GM12878 (cell line): ENCODE data around the gene NIPAL1. TPM values are rescaled to one million over a fixed set of nuclear protein-coding genes. Genes with fewer than 3 reads are reported as not detected.

Experiments used
- ATAC-seq: fragments of 200-7000 bp; cut with Tn5 transposase; 3 replicates; pipeline ENCODE4 v1.9.1; 2020; ENCODE audit warnings: mild to moderate bottlenecking, moderate library complexity
- BruUV-seq: library from RNA; stranded (reverse); fragments of 400-500 nt; replicated peaks from 2 replicates; lab custom pipeline; 2021; lab: Mats Ljungman, UMichigan
- CTCF ChIA-PET: fragments of 300-600 bp; sonication (Branson Sonifier 250); formaldehyde crosslinking; extraction: SDS; loops from one replicate; lab custom pipeline; 2021; ENCODE audit warnings: inconsistent platforms; lab: Yijun Ruan, JAX
- POLR2A ChIA-PET: fragments of 350-600 bp; formaldehyde crosslinking; extraction: SDS; loops from one replicate; lab custom pipeline; 2021; ENCODE audit warnings: inconsistent platforms; lab: Charles Lee
- RAD21 ChIA-PET: fragments of 300-600 bp; sonication (Branson Sonifier 250); formaldehyde crosslinking; loops from one replicate; lab custom pipeline; 2023; ENCODE audit warnings: antibody characterized with exemption; ENCODE audit not compliant: unreplicated experiment; lab: Charles Lee
- SMC1A ChIA-PET: fragments of 300-600 bp; sonication (Branson Sonifier 250); formaldehyde crosslinking; loops from one replicate; lab custom pipeline; 2023; ENCODE audit not compliant: unreplicated experiment, uncharacterized antibody; lab: Charles Lee
- DNase-seq: peaks from one replicate; pipeline ENCODE4 v3.0.0-alpha.2; 2011; ENCODE audit warnings: low read depth, low spot score
- FAIRE-seq: peaks from 3 replicates; lab custom pipeline; 2011; peaks lifted over from hg19 to GRCh38; lab: Jason Lieb, UNC
- H2AFZ ChIP-seq: 2 replicates; pipeline ENCODE4 v1.6.0; 2011; ENCODE audit warnings: low read depth, low read length, control low read depth; ENCODE audit not compliant: control insufficient read depth
- H3K27ac ChIP-seq: 2 replicates; pipeline ENCODE4 v1.5.1; 2011; ENCODE audit warnings: control low read depth; ENCODE audit not compliant: control insufficient read depth, insufficient read depth
- H3K27me3 ChIP-seq, 2 experiments: replicated peaks in 1 of 2; 2 replicates each; pipeline versions ENCODE4 v1.6.0 to v1.6.1; 2011; ENCODE audit warnings: low read length in 1 of 2; ENCODE audit not compliant: control insufficient read depth in 2 of 2, insufficient read depth in 2 of 2
- H3K36me3 ChIP-seq, 2 experiments: 2 replicates each; pipeline ENCODE4 v1.5.1; 2011; ENCODE audit warnings: low read length in 1 of 2; ENCODE audit not compliant: control insufficient read depth in 2 of 2, insufficient read depth in 2 of 2
- H3K4me1 ChIP-seq: 2 replicates; pipeline ENCODE4 v1.6.1; 2011; ENCODE audit warnings: mild to moderate bottlenecking, low read length, moderate library complexity, mixed read lengths; ENCODE audit not compliant: control insufficient read depth, insufficient read depth
- H3K4me2 ChIP-seq: 2 replicates; pipeline ENCODE4 v1.6.0; 2011; ENCODE audit warnings: control low read depth; ENCODE audit not compliant: control insufficient read depth, insufficient read depth
- H3K4me3 ChIP-seq: fragments of 200-600 bp; sonication (generic); 2 replicates; pipeline ENCODE4 v1.5.1; 2016
- H3K79me2 ChIP-seq: 2 replicates; pipeline ENCODE4 v1.6.0; 2011; ENCODE audit warnings: low read length; ENCODE audit not compliant: control insufficient read depth, insufficient read depth
- H3K9ac ChIP-seq: 2 replicates; pipeline ENCODE4 v1.8.0; 2011; ENCODE audit warnings: low read length, control low read depth, mixed read lengths; ENCODE audit not compliant: control insufficient read depth, insufficient read depth
- H3K9me3 ChIP-seq: replicated peaks from 3 replicates; pipeline ENCODE4 v1.5.1; 2011; ENCODE audit warnings: mild to moderate bottlenecking, low read length; ENCODE audit not compliant: control insufficient read depth, insufficient read depth
- H4K20me1 ChIP-seq: 2 replicates; pipeline ENCODE4 v1.6.0; 2011; ENCODE audit not compliant: control insufficient read depth, insufficient read depth
- CBX3 ChIP-seq: fragments of 200-600 bp; sonication (generic); IDR thresholded peaks from 2 replicates; pipeline ENCODE4 v1.6.1; 2016; ENCODE audit warnings: low read depth, borderline replicate concordance
- CEBPZ ChIP-seq: fragments of 150-350 bp; IDR thresholded peaks from 2 replicates; pipeline ENCODE4 v1.6.1; 2016; ENCODE audit warnings: low read depth, low read length
- FOXM1 ChIP-seq: IDR thresholded peaks from 2 replicates; pipeline ENCODE4 v1.6.1; 2012; ENCODE audit warnings: low read depth, mild to moderate bottlenecking, inconsistent platforms, low read length, moderate library complexity
- MEF2B ChIP-seq: fragments of 450-650 bp; IDR thresholded peaks from 2 replicates; pipeline ENCODE4 v1.6.1; 2018; ENCODE audit warnings: mild to moderate bottlenecking, moderate library complexity; ENCODE audit not compliant: partially characterized antibody, poor library complexity, severe bottlenecking
- NKRF ChIP-seq: fragments of 450-650 bp; conservative IDR thresholded peaks from 2 replicates; pipeline ENCODE4 v1.6.1; 2017; ENCODE audit warnings: mild to moderate bottlenecking, moderate library complexity
- RELA ChIP-seq: fragments of 450-650 bp; IDR thresholded peaks from 2 replicates; pipeline ENCODE4 v1.8.0; 2014; ENCODE audit warnings: borderline replicate concordance; ENCODE audit not compliant: partially characterized antibody
- RUNX3 ChIP-seq: IDR thresholded peaks from 2 replicates; pipeline ENCODE4 v1.6.1; 2012; ENCODE audit warnings: low read length, inconsistent platforms
- STAT1 ChIP-seq: fragments of 450-650 bp; conservative IDR thresholded peaks from 2 replicates; pipeline ENCODE4 v1.6.1; 2014; ENCODE audit warnings: antibody characterized with exemption, mild to moderate bottlenecking
- TAF1 ChIP-seq: IDR thresholded peaks from 2 replicates; pipeline ENCODE4 v1.6.1; 2011; ENCODE audit warnings: mild to moderate bottlenecking, low read depth, low read length, borderline replicate concordance
- TCF12 ChIP-seq: IDR thresholded peaks from 2 replicates; pipeline ENCODE4 v1.6.1; 2011; ENCODE audit warnings: low read depth, mild to moderate bottlenecking, low read length
- USF2 ChIP-seq: IDR thresholded peaks from 2 replicates; pipeline ENCODE4 v1.6.1; 2011; ENCODE audit warnings: low read depth, low read length, improper control_type of control experiment, borderline replicate concordance
- ZNF592 ChIP-seq: fragments of 450-650 bp; IDR thresholded peaks from 2 replicates; pipeline ENCODE4 v1.6.1; 2017; ENCODE audit warnings: mild to moderate bottlenecking, moderate library complexity
- WGBS: methylation state at CpG from one replicate; pipeline ENCODE4 v1.1.6; 2016; ENCODE audit warnings: low lambda C conversion rate; ENCODE audit not compliant: insufficient replicate concordance, insufficient coverage; ENCODE audit errors: missing lambda C conversion rate; 5-methylcytosine and 5-hydroxymethylcytosine counted together
- in situ Hi-C: fragments of 300-500 bp; cut with MboI; formaldehyde crosslinking; loops from 9 replicates; pipeline ENCODE4 v1.14.3; 2018; ENCODE audit warnings: mixed read lengths
- intact Hi-C: fragments of 100-400 bp; cut with micrococcal nuclease; formaldehyde crosslinking; loops from one replicate; pipeline ENCODE4 v1.14.2; 2022; ENCODE audit not compliant: unreplicated experiment
- polyA plus RNA-seq, 11 experiments: library from polyadenylated mRNA; depleted of rRNA in 4 of 11; unstranded in 6 of 11; stranded (reverse) in 5 of 11; fragments of >200 nt; fragmentation: Nextera tagmentation in 4 of 11; fragmentation: Illumina TruSeq in 1 of 11; extraction: Ambion mirVana in 4 of 11; extraction: Trizol in 1 of 11; gene quantifications; 1 replicate in 1 of 11; 2 replicates in 10 of 11; pipeline versions ENCODE4 v1.2.1 to v1.2.3, GENCODE V29; 2011 to 2016; ENCODE audit warnings: inconsistent platforms in 2 of 11, missing spikeins in 2 of 11, low read depth in 1 of 11
- total RNA-seq, 4 experiments: library from RNA; depleted of rRNA in 3 of 4; stranded (reverse); fragments of >200 nt in 3 of 4; fragmentation: Illumina TruSeq in 1 of 4; extraction: Trizol in 1 of 4; gene quantifications; 2 replicates each; pipeline versions ENCODE4 v1.2.1 to v1.2.3, GENCODE V29; 2013 to 2021

Gene NIPAL1
- total and polyA plus RNA-seq, 10 of the 15 experiments (the other 5 are each of a cell fraction or from before 2014, with no cell fraction given), result 0.46 to 9.7 (median 5.9) TPM

GRCh38 chr4:48012824-48013223 lies 3.7 kb upstream of the NIPAL1 start:
- Histone ChIP-seq H3K27me3 (no peaks in the 10 kb centered on the region), H4K20me1 (no peaks in the 10 kb centered on the region), H3K9ac (no peak overlapping the region), H3K36me3 (no peaks in the 10 kb centered on the region), H3K4me2 (no peak overlapping the region), H3K9me3 (no peaks in the 10 kb centered on the region; the same call in none of the 3 replicates), H3K4me3 (no peak overlapping the region), H2AFZ (no peak overlapping the region), H3K4me1 (no peaks in the 10 kb centered on the region), H3K79me2 (no peaks in the 10 kb centered on the region), H3K27ac (no peak overlapping the region)
- 30% methylated on average over 3 of the region's 3 CpGs for WGBS
- intact Hi-C loops (no loop called here), in situ Hi-C loops (no loop called here)
- ATAC-seq (no peak), FAIRE-seq (no peak), DNase-seq (no peak)
- no TSS peak for BruUV-seq
- POLR2A ChIA-PET, result no interaction called here
- SMC1A ChIA-PET, result no interaction called here
- RAD21 ChIA-PET, result no interaction called here
- CTCF ChIA-PET, result interaction anchor here (1.1 to 1.5 kb wide), 2 partner anchors 74 to 97 kb away, joined by 3 read pairs; no protein-coding TSS in a partner anchor
- TF ChIP-seq CEBPZ, result no peak
- no peak for TF ChIP-seq FOXM1
- TF ChIP-seq USF2, result no peak
- TF ChIP-seq TAF1, result no peak
- TF ChIP-seq CBX3, result no peak
- no peak for TF ChIP-seq TCF12
- no peak for TF ChIP-seq MEF2B
- no peak for TF ChIP-seq RUNX3
- no peak for TF ChIP-seq STAT1
- no peak for TF ChIP-seq NKRF
- TF ChIP-seq RELA, result no peak
- no peak for TF ChIP-seq ZNF592
